HG03045 (cell line): Measurements from ENCODE around the gene CDH4.

Source experiments
- ATAC-seq: cut with Tn5 transposase; IDR thresholded peaks from one replicate; pipeline ENCODE4 v1.9.1; 2021; ENCODE audit warnings: mild to moderate bottlenecking, moderate library complexity; ENCODE audit not compliant: unreplicated experiment

Gene CDH4

GRCh38 chr20:61354001-61354390 is 101.9 kb downstream of the CDH4 start:
- no peak for ATAC-seq

- ATAC-seq = no peak
Measured at GRCh38 chr20:61354501-61354900, 102.4 kb downstream of the CDH4 start.

- ATAC-seq = no peak
Measured at GRCh38 chr20:61354901-61355495, 102.9 kb downstream of the CDH4 start.

GRCh38 chr20:61355585-61355984 is 103.5 kb downstream of the CDH4 start:
- no peak for ATAC-seq

- no peak for ATAC-seq
Measured at GRCh38 chr20:61356196-61356595, 104.1 kb downstream of the CDH4 start.

- ATAC-seq = no peak
Measured at GRCh38 chr20:61357119-61357518, 105.1 kb downstream of the CDH4 start.

- no peak for ATAC-seq
Measured at GRCh38 chr20:61359254-61359653, 107.2 kb downstream of the CDH4 start.

GRCh38 chr20:61360296-61360695 is 108.2 kb downstream of the CDH4 start:
- ATAC-seq = no peak

- no peak for ATAC-seq
Measured at GRCh38 chr20:61360940-61361339, 108.9 kb downstream of the CDH4 start.

GRCh38 chr20:61361501-61361900 is 109.4 kb downstream of the CDH4 start:
- ATAC-seq = no peak

- ATAC-seq = no peak
Measured at GRCh38 chr20:61364147-61364546, 112.1 kb downstream of the CDH4 start.

- ATAC-seq = no peak
Measured at GRCh38 chr20:61366914-61367313, 114.9 kb downstream of the CDH4 start.

GRCh38 chr20:61369731-61370520 is 117.9 kb downstream of the CDH4 start:
- ATAC-seq = no peak

GRCh38 chr20:61370841-61371303 is 118.8 kb downstream of the CDH4 start:
- ATAC-seq = no peak

GRCh38 chr20:61371501-61372136 is 119.6 kb downstream of the CDH4 start:
- ATAC-seq = no peak

GRCh38 chr20:61372137-61373054 is 120.3 kb downstream of the CDH4 start:
- no peak for ATAC-seq

- no peak for ATAC-seq
Measured at GRCh38 chr20:61373055-61373399, 121.0 kb downstream of the CDH4 start.

GRCh38 chr20:61373956-61374545 is 122.0 kb downstream of the CDH4 start:
- ATAC-seq = no peak

- no peak for ATAC-seq
Measured at GRCh38 chr20:61376541-61377240, 124.6 kb downstream of the CDH4 start.
